ENCODE data around the gene OR2Z1. TPM values are rescaled to one million over a fixed set of nuclear protein-coding genes. Genes with fewer than 3 reads are reported as not detected.

Gene OR2Z1
- total and polyA plus RNA-seq, 2 donors from 2014 or later = not detected

- Histone ChIP-seq H3K27ac (ENCODE audit: low read depth in 2 of 2, low read length in 2 of 2) (no peak overlapping the region), H3K4me1 (ENCODE audit: control insufficient read depth in 2 of 3, insufficient read depth in 2 of 3, low read depth in 1 of 3, low read length in 3 of 3) (no peaks in the 10 kb centered on the region), H3K9ac (ENCODE audit: low read length in 3 of 3) (no peak overlapping the region), H3K9me3 (ENCODE audit: control insufficient read depth in 2 of 3, insufficient read depth in 1 of 3, low read length in 3 of 3) (no peaks in the 10 kb centered on the region), H3K36me3 (ENCODE audit: control insufficient read depth in 2 of 3, insufficient read depth in 3 of 3, low read length in 3 of 3) (no peaks in the 10 kb centered on the region), H3K27me3 (ENCODE audit: control insufficient read depth, insufficient read depth, low read length) (no peaks in the 10 kb centered on the region), H3K4me3 (ENCODE audit: low read length in 3 of 3) (no peak overlapping the region)
- no peak for FAIRE-seq
- intact Hi-C loops (cut with DNase I) = no loop called here
- TF ChIP-seq, protein P1, sequence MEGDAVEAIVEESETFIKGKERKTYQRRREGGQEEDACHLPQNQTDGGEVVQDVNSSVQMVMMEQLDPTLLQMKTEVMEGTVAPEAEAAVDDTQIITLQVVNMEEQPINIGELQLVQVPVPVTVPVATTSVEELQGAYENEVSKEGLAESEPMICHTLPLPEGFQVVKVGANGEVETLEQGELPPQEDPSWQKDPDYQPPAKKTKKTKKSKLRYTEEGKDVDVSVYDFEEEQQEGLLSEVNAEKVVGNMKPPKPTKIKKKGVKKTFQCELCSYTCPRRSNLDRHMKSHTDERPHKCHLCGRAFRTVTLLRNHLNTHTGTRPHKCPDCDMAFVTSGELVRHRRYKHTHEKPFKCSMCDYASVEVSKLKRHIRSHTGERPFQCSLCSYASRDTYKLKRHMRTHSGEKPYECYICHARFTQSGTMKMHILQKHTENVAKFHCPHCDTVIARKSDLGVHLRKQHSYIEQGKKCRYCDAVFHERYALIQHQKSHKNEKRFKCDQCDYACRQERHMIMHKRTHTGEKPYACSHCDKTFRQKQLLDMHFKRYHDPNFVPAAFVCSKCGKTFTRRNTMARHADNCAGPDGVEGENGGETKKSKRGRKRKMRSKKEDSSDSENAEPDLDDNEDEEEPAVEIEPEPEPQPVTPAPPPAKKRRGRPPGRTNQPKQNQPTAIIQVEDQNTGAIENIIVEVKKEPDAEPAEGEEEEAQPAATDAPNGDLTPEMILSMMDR (IDR thresholded peaks at IDR 0.05; ENCODE audit: borderline replicate concordance, extremely low read depth, insufficient read depth) = no peak
- DNase-seq = peak in 1 of 5 donors; percentile 69
Measured at GRCh38 chr19:8697671-8698432, 23.6 kb upstream of the OR2Z1 start.

DNA sequence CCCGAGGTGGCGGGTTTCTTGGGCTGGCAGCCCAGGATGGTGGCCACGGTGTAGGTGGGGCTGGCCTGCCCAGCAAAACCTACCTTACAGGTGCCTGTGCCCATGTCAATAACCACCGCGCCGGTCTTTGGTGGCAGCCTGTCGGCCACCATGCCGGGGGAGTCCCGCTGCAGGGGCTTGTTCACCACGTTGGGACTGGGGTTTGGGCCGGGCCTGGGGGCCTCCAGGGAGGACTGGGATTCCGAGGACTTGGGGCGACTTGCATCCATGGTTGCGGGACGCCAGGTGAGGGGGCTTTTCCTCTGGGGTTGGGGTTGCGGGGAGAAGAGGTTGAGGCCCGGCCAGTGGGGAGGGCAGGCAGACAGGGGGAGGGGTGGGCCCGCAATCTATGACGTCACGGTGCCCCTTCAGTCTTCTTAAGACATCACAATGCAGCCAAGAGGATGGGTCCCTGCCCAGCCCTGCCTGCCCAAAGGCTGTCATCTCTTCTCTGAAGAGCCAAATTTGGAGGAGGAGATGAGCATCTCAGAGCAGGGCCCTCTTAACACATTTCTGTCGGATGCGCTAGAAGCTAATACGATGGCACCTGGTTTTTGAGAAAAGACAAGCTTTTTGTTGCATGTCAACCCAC, 22.9 kb upstream of the OR2Z1 start, which contains the start of gene ACTL9:
Gene ACTL9 (minus strand): TSS at position 363 of the 631 bp plus-strand sequence. CDS start 94 bp downstream, at position 269.
- no peak for FAIRE-seq

GRCh38 chr19:8699908-8700307, 21.5 kb upstream of the OR2Z1 start:
- Histone ChIP-seq H3K9ac (ENCODE audit: low read length in 3 of 3) (no peak overlapping the region), H3K4me1 (ENCODE audit: control insufficient read depth in 2 of 3, insufficient read depth in 2 of 3, low read depth in 1 of 3, low read length in 3 of 3) (no peaks in the 10 kb centered on the region), H3K36me3 (ENCODE audit: control insufficient read depth in 2 of 3, insufficient read depth in 3 of 3, low read length in 3 of 3) (no peaks in the 10 kb centered on the region), H3K27ac (ENCODE audit: low read depth in 2 of 2, low read length in 2 of 2) (no peak overlapping the region), H3K27me3 (ENCODE audit: control insufficient read depth, insufficient read depth, low read length) (no peaks in the 10 kb centered on the region), H3K4me3 (ENCODE audit: low read length in 3 of 3) (no peak overlapping the region), H3K9me3 (ENCODE audit: control insufficient read depth in 2 of 3, insufficient read depth in 1 of 3, low read length in 3 of 3) (no peaks in the 10 kb centered on the region)
- intact Hi-C loops (cut with DNase I) = no loop called here
- DNase-seq (no peak), FAIRE-seq (no peak)
- TF ChIP-seq, protein P1 (IDR thresholded peaks at IDR 0.05; ENCODE audit: borderline replicate concordance, extremely low read depth, insufficient read depth) = no peak

More for the DNA sequence above, 22.9 kb upstream of the OR2Z1 start, which contains the start of gene ACTL9:
- Histone ChIP-seq H3K9me3 (ENCODE audit: control insufficient read depth in 2 of 3, insufficient read depth in 1 of 3, low read length in 3 of 3) (no peaks in the 10 kb centered on the region), H3K4me3 (ENCODE audit: low read length in 3 of 3) (no peak within 1 kb of the TSS), H3K4me1 (ENCODE audit: control insufficient read depth in 2 of 3, insufficient read depth in 2 of 3, low read depth in 1 of 3, low read length in 3 of 3) (no peaks in the 10 kb centered on the region), H3K36me3 (ENCODE audit: control insufficient read depth in 2 of 3, insufficient read depth in 3 of 3, low read length in 3 of 3) (no peaks in the 10 kb centered on the region), H3K27me3 (ENCODE audit: control insufficient read depth, insufficient read depth, low read length) (no peaks in the 10 kb centered on the region), H3K27ac (ENCODE audit: low read depth in 2 of 2, low read length in 2 of 2) (no peak within 1 kb of the TSS), H3K9ac (ENCODE audit: low read length in 3 of 3) (no peak within 1 kb of the TSS)
- TF ChIP-seq, protein P1 (IDR thresholded peaks at IDR 0.05; ENCODE audit: borderline replicate concordance, extremely low read depth, insufficient read depth) = no peak
- intact Hi-C loops (cut with DNase I) = no loop called here
- DNase-seq = peak in 1 of 5 donors; percentile 69

Data from kidney (tissue), 14 donors.